Type B pancreatic cell (in vitro differentiated cells): ENCODE data around the gene ST6GAL1. TPM values are rescaled to one million over a fixed set of nuclear protein-coding genes. Genes with fewer than 3 reads are reported as not detected.
"Not testable (repeated sequence)": the region's sequence is repeated elsewhere in the genome, so short reads cannot be mapped to it uniquely, and the experiment has no call there.

Experiments
- DNase-seq: peaks from one replicate; pipeline ENCODE4 v3.0.0; 2021; ENCODE audit warnings: mixed read lengths; ENCODE audit not compliant: unreplicated experiment; ENCODE audit errors: extremely low spot score
- H3K27ac Mint-ChIP-seq: 2 replicates; pipeline ENCODE4 v1.8.0; 2021; ENCODE audit warnings: mild to moderate bottlenecking, mixed read lengths
- H3K27me3 Mint-ChIP-seq: 2 replicates; pipeline ENCODE4 v1.8.0; 2021; ENCODE audit warnings: mixed read lengths
- H3K36me3 Mint-ChIP-seq: 2 replicates; pipeline ENCODE4 v1.8.0; 2021; ENCODE audit warnings: mixed read lengths
- H3K4me1 Mint-ChIP-seq: one replicate; pipeline ENCODE4 v1.8.0; 2021; ENCODE audit warnings: mixed read lengths; ENCODE audit not compliant: unreplicated experiment
- H3K4me3 Mint-ChIP-seq: 2 replicates; pipeline ENCODE4 v1.8.0; 2021; ENCODE audit warnings: mild to moderate bottlenecking, mixed read lengths
- H3K9me3 Mint-ChIP-seq: 2 replicates; pipeline ENCODE4 v1.8.0; 2021; ENCODE audit warnings: mixed read lengths
- CTCF ChIP-seq: fragments of 200-600 bp; sonication (generic); conservative IDR thresholded peaks from 2 replicates; pipeline ENCODE4 v1.5.0; 2021; ENCODE audit warnings: antibody characterized with exemption, mild to moderate bottlenecking
- total RNA-seq: library from RNA; stranded (reverse); gene quantifications from 2 replicates; pipeline ENCODE4 v1.2.1, GENCODE V29; 2021; ENCODE audit warnings: low replicate concordance

The ST6GAL1 gene
- total RNA-seq, 1 donor from 2014 or later = 51.8 TPM

GRCh38 chr3:186951640-186952552 is 21.6 kb downstream of the ST6GAL1 start:
- peaks cover 9% of the 10 kb centered on the region for H3K9me3 Mint-ChIP-seq
- H3K4me1 Mint-ChIP-seq = peaks cover 15% of the 10 kb centered on the region
- no peak overlapping the region for H3K4me3 Mint-ChIP-seq
- TF ChIP-seq CTCF = no peak
- H3K27me3 Mint-ChIP-seq = no peaks in the 10 kb centered on the region
- no peak for DNase-seq
- H3K27ac Mint-ChIP-seq = no peak overlapping the region
- peaks cover 16% of the 10 kb centered on the region for H3K36me3 Mint-ChIP-seq

- no peak overlapping the region for H3K4me3 Mint-ChIP-seq
- no peak for DNase-seq
- H3K4me1 Mint-ChIP-seq = peaks cover 11% of the 10 kb centered on the region
- H3K36me3 Mint-ChIP-seq = peaks cover 13% of the 10 kb centered on the region
- no peak overlapping the region for H3K27ac Mint-ChIP-seq
- no peak for TF ChIP-seq CTCF
- H3K27me3 Mint-ChIP-seq = no peaks in the 10 kb centered on the region
- H3K9me3 Mint-ChIP-seq = peaks cover 9% of the 10 kb centered on the region
Observed at GRCh38 chr3:186953011-186953487, 22.7 kb downstream of the ST6GAL1 start.

DNA sequence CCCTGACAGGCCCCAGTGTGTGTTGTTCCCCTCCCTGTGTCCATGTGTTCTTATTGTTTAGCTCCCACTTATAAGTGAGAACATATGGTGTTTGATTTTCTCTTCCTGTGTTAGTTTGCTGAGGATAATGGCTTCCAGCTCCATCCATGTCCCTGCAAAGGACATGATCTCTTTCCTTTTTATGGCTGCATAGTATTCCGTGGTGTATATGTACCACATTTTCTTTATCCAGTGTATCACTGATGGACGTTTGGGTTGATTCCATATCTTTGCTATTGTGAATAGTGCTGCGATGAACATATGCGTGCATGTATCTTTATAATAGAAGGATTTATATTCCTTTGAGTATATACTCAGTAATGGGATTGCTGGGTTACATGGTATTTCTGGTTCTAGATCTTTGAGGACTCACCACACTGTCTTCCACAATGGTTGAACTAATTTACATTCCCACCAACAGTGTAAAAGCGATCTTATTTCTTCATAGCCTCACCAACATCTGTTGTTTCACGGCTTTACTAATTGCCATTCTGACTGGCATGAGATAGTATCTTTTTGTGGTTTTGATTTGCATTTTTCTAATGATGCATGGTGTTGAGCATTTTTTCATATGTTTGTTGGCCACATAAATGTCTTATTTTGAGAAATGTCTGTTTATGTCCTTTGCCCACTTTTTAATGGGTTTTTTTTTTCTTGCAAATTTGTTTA is 23.8 kb downstream of the ST6GAL1 start:
- H3K4me3 Mint-ChIP-seq, DNase-seq, H3K27me3 Mint-ChIP-seq, H3K9me3 Mint-ChIP-seq, H3K27ac Mint-ChIP-seq: not testable (repeated sequence)
- Mint-ChIP-seq H3K4me1 (peaks cover 11% of the 10 kb centered on the region), H3K36me3 (peaks cover 13% of the 10 kb centered on the region)

GRCh38 chr3:186955898-186956696 is 25.8 kb downstream of the ST6GAL1 start:
- DNase-seq = no peak
- no peak for TF ChIP-seq CTCF
- H3K27me3 Mint-ChIP-seq = no peaks in the 10 kb centered on the region
- H3K27ac Mint-ChIP-seq = no peak overlapping the region
- H3K9me3 Mint-ChIP-seq = peaks cover 9% of the 10 kb centered on the region
- H3K4me3 Mint-ChIP-seq = no peak overlapping the region
- H3K4me1 Mint-ChIP-seq = peaks cover 11% of the 10 kb centered on the region
- H3K36me3 Mint-ChIP-seq = peaks cover 13% of the 10 kb centered on the region

- Mint-ChIP-seq H3K4me1 (peaks cover 16% of the 10 kb centered on the region), H3K27me3 (no peaks in the 10 kb centered on the region), H3K36me3 (no peaks in the 10 kb centered on the region), H3K4me3 (no peak overlapping the region), H3K27ac (no peak overlapping the region), H3K9me3 (no peaks in the 10 kb centered on the region)
- no peak for DNase-seq
- TF ChIP-seq CTCF = peak; percentile 25
Observed at GRCh38 chr3:186959029-186959624, 28.8 kb downstream of the ST6GAL1 start.
